ENCODE data around the gene PDCD7.
"Not testable (repeated sequence)": the region's sequence is repeated elsewhere in the genome, so short reads cannot be mapped to it uniquely, and the experiment has no call there.

PDCD7 gene

GRCh38 chr15:65076486-65077290 is 56.9 kb downstream of the PDCD7 start, which contains the start of gene KBTBD13:
Gene KBTBD13 (plus strand): TSS chr15:65076746. CDS start chr15:65076816, 70 bp downstream.
- in situ Hi-C loops (cut with MboI; ENCODE audit: low sequenced_read_pairs): no loop called here

- in situ Hi-C loops (cut with MboI; ENCODE audit: low sequenced_read_pairs): not testable (repeated sequence)
These were observed 57.8 kb downstream of the PDCD7 start for GRCh38 chr15:65075607-65076395.

- in situ Hi-C loops (cut with MboI; ENCODE audit: low sequenced_read_pairs): not testable (repeated sequence)
These were observed 58.7 kb downstream of the PDCD7 start for GRCh38 chr15:65074946-65075345.

- in situ Hi-C loops (cut with MboI; ENCODE audit: low sequenced_read_pairs): no loop called here
These were observed 61.0 kb downstream of the PDCD7 start for GRCh38 chr15:65072617-65073016.

- in situ Hi-C loops (cut with MboI; ENCODE audit: low sequenced_read_pairs): no loop called here
These were observed 61.6 kb downstream of the PDCD7 start for GRCh38 chr15:65072027-65072426.

- in situ Hi-C loops (cut with MboI; ENCODE audit: low sequenced_read_pairs): no loop called here
These were observed 62.2 kb downstream of the PDCD7 start for GRCh38 chr15:65071381-65071811.

- in situ Hi-C loops (cut with MboI; ENCODE audit: low sequenced_read_pairs): no loop called here
These were observed 63.6 kb downstream of the PDCD7 start for GRCh38 chr15:65069779-65070546.

GRCh38 chr15:65069179-65069578 is 64.4 kb downstream of the PDCD7 start:
- in situ Hi-C loops (cut with MboI; ENCODE audit: low sequenced_read_pairs): no loop called here

- in situ Hi-C loops (cut with MboI; ENCODE audit: low sequenced_read_pairs): no loop called here
These were observed 65.2 kb downstream of the PDCD7 start for GRCh38 chr15:65068403-65068788.

- in situ Hi-C loops (cut with MboI; ENCODE audit: low sequenced_read_pairs): no loop called here
These were observed 65.8 kb downstream of the PDCD7 start, which contains the start of gene RASL12 for GRCh38 chr15:65067645-65068402. Gene RASL12 (minus strand): TSS chr15:65067991. CDS start chr15:65067835, 156 bp downstream.

Data from HL-60/S4 treated with phorbol 12-myristate 13-acetate at 8.2 ng/mL for 4 days and 3 days (cell line).